Astrocyte of the cerebellum (primary cell): ENCODE data around the gene CARS1.

Experiments
- DNase-seq: peaks from one replicate; pipeline ENCODE4 v3.0.0-alpha.2; 2011; ENCODE audit warnings: low read depth
- H3K4me3 ChIP-seq: 2 replicates; pipeline ENCODE4 v1.5.1; 2011; ENCODE audit warnings: mild to moderate bottlenecking, low read depth, low read length, moderate library complexity
- CTCF ChIP-seq: IDR thresholded peaks from 2 replicates; pipeline ENCODE4 v1.5.1; 2012; ENCODE audit warnings: low read length, low read depth, moderate library complexity, mild to moderate bottlenecking; ENCODE audit errors: missing control alignments
- in situ Hi-C: cut with HindIII; loops from 2 replicates; pipeline ENCODE4 v1.10.0; 2017; ENCODE audit warnings: low sequenced_read_pairs

CARS1 gene

GRCh38 chr11:3050386-3051195, 6.6 kb downstream of the CARS1 start:
- in situ Hi-C loops: no loop called here
- no peak overlapping the region for H3K4me3 ChIP-seq
- no peak for TF ChIP-seq CTCF
- no peak for DNase-seq

- peak; percentile 28 for TF ChIP-seq CTCF
- DNase-seq: peak; percentile 84
- no peak overlapping the region for H3K4me3 ChIP-seq
- in situ Hi-C loops: no loop called here
Measured at GRCh38 chr11:3049430-3050243, 7.6 kb downstream of the CARS1 start.

GRCh38 chr11:3047637-3048036, 9.6 kb downstream of the CARS1 start:
- DNase-seq: no peak
- H3K4me3 ChIP-seq: no peak overlapping the region
- in situ Hi-C loops: no loop called here
- TF ChIP-seq CTCF: no peak

- no peak for DNase-seq
- TF ChIP-seq CTCF: no peak
- in situ Hi-C loops: no loop called here
- H3K4me3 ChIP-seq: no peak overlapping the region
Measured at GRCh38 chr11:3046641-3047040, 10.6 kb downstream of the CARS1 start.

GRCh38 chr11:3046190-3046589, 11.0 kb downstream of the CARS1 start:
- TF ChIP-seq CTCF: peak; percentile 32
- in situ Hi-C loops: no loop called here
- H3K4me3 ChIP-seq: no peak overlapping the region
- DNase-seq: no peak

GRCh38 chr11:3044915-3045314, 12.3 kb downstream of the CARS1 start:
- no peak overlapping the region for H3K4me3 ChIP-seq
- in situ Hi-C loops: no loop called here

More at GRCh38 chr11:3044915-3045314, 12.3 kb downstream of the CARS1 start:
- no peak for TF ChIP-seq CTCF
- no peak for DNase-seq
